OCI-LY1 (cell line): Measurements from ENCODE around the gene GXYLT1.

Experiments used
- H2AFZ ChIP-seq: fragments of 200-600 bp; sonication (generic), shearing (Covaris generic); 2 replicates; pipeline ENCODE4 v1.6.0; 2014; ENCODE audit warnings: antibody characterized with exemption, mild to moderate bottlenecking, low read length
- H3F3A ChIP-seq: fragments of 200-600 bp; sonication (generic), shearing (Covaris generic); 2 replicates; pipeline ENCODE4 v1.6.0; 2014; ENCODE audit warnings: mild to moderate bottlenecking, antibody characterized with exemption, low read length, moderate library complexity; ENCODE audit not compliant: insufficient read depth
- H3K27ac ChIP-seq: fragments of 200-600 bp; sonication (generic); 2 replicates; pipeline ENCODE4 v1.5.1; 2014; ENCODE audit warnings: low read length, mixed run types, mild to moderate bottlenecking, low read depth; ENCODE audit not compliant: poor library complexity, severe bottlenecking
- H3K27me3 ChIP-seq: fragments of 200-600 bp; sonication (generic); 2 replicates; pipeline ENCODE4 v1.6.0; 2014; ENCODE audit warnings: antibody characterized with exemption, mild to moderate bottlenecking, low read length, moderate library complexity; ENCODE audit not compliant: insufficient read depth
- H3K36me3 ChIP-seq: fragments of 200-600 bp; sonication (generic); 2 replicates; pipeline ENCODE4 v1.6.1; 2014; ENCODE audit warnings: mild to moderate bottlenecking, antibody characterized with exemption, low read length, moderate library complexity, mixed read lengths; ENCODE audit not compliant: insufficient read depth
- H3K4me1 ChIP-seq: fragments of 200-600 bp; sonication (generic); 2 replicates; pipeline ENCODE4 v1.5.1; 2014; ENCODE audit warnings: mild to moderate bottlenecking, low read length, moderate library complexity; ENCODE audit not compliant: insufficient read depth, severe bottlenecking
- H3K4me2 ChIP-seq: fragments of 200-600 bp; sonication (generic), shearing (Covaris generic); 2 replicates; pipeline ENCODE4 v1.6.1; 2014; ENCODE audit warnings: low read length
- H3K4me3 ChIP-seq: fragments of 200-600 bp; sonication (generic); 2 replicates; pipeline ENCODE4 v1.5.1; 2014; ENCODE audit warnings: low read length, low read depth, mild to moderate bottlenecking, mixed read lengths; ENCODE audit not compliant: poor library complexity, severe bottlenecking
- H3K79me2 ChIP-seq: fragments of 200-600 bp; shearing (Covaris generic); 2 replicates; pipeline ENCODE4 v1.6.1; 2016; ENCODE audit warnings: mixed run types, low read length, mixed read lengths; ENCODE audit not compliant: insufficient read depth
- H3K9ac ChIP-seq: fragments of 200-600 bp; sonication (generic), shearing (Covaris generic); 2 replicates; pipeline ENCODE4 v1.6.1; 2014; ENCODE audit warnings: mild to moderate bottlenecking, low read length, mixed read lengths
- H3K9me2 ChIP-seq: fragments of 200-600 bp; sonication (generic), shearing (Covaris generic); 2 replicates; pipeline ENCODE4 v1.6.1; 2014; ENCODE audit warnings: low read depth, mild to moderate bottlenecking, low read length, mixed read lengths
- H3K9me3 ChIP-seq: fragments of 200-600 bp; shearing (Covaris generic); 2 replicates; pipeline ENCODE4 v1.6.1; 2014; ENCODE audit warnings: low read length, mixed read lengths
- H4K20me1 ChIP-seq: fragments of 200-600 bp; sonication (generic), shearing (Covaris generic); 2 replicates; pipeline ENCODE4 v1.6.0; 2016; ENCODE audit warnings: mild to moderate bottlenecking, low read length; ENCODE audit not compliant: insufficient read depth
- CTCF ChIP-seq: fragments of 200-600 bp; sonication (generic), shearing (Covaris generic); IDR thresholded peaks from 2 replicates; pipeline ENCODE4 v1.5.1; 2017; ENCODE audit warnings: mild to moderate bottlenecking, antibody characterized with exemption, low read length, moderate library complexity, mixed read lengths
- EZH2 ChIP-seq: fragments of 200-600 bp; sonication (generic), shearing (Covaris generic); IDR thresholded peaks from 2 replicates; pipeline ENCODE4 v1.8.0; 2017; ENCODE audit warnings: borderline replicate concordance, mixed run types, mild to moderate bottlenecking, antibody characterized with exemption, low read length, moderate library complexity, mixed read lengths

GXYLT1 gene

GRCh38 chr12:42039176-42039575, 105.5 kb downstream of the GXYLT1 start:
- H3K4me3 ChIP-seq, result no peak overlapping the region

GRCh38 chr12:42031847-42032564, 112.7 kb downstream of the GXYLT1 start:
- TF ChIP-seq CTCF (no peak), EZH2 (no peak)
- no peaks in the 10 kb centered on the region for H3K27me3 ChIP-seq
- no peak overlapping the region for H2AFZ ChIP-seq
- H3K9me2 ChIP-seq, result no peaks in the 10 kb centered on the region
- no peak overlapping the region for H3K4me3 ChIP-seq
- no peaks in the 10 kb centered on the region for H3K4me1 ChIP-seq
- no peaks in the 10 kb centered on the region for H3K79me2 ChIP-seq
- H4K20me1 ChIP-seq, result no peaks in the 10 kb centered on the region
- H3K4me2 ChIP-seq, result no peak overlapping the region
- H3K9me3 ChIP-seq, result no peaks in the 10 kb centered on the region
- H3K9ac ChIP-seq, result no peak overlapping the region
- no peaks in the 10 kb centered on the region for H3F3A ChIP-seq
- H3K27ac ChIP-seq, result no peak overlapping the region
- H3K36me3 ChIP-seq, result no peaks in the 10 kb centered on the region

More at GRCh38 chr12:42039176-42039575, 105.5 kb downstream of the GXYLT1 start:
- Histone ChIP-seq H3K36me3 (no peaks in the 10 kb centered on the region), H3K4me2 (no peak overlapping the region), H3K9ac (no peak overlapping the region), H3K79me2 (no peaks in the 10 kb centered on the region), H3K9me3 (no peaks in the 10 kb centered on the region), H3F3A (no peaks in the 10 kb centered on the region), H3K27ac (no peak overlapping the region), H3K27me3 (no peaks in the 10 kb centered on the region), H4K20me1 (no peaks in the 10 kb centered on the region), H3K4me1 (no peaks in the 10 kb centered on the region), H2AFZ (no peak overlapping the region), H3K9me2 (no peaks in the 10 kb centered on the region)
- TF ChIP-seq CTCF (no peak), EZH2 (no peak)
